ENCODE measurements around the gene ZNF337.

The ZNF337 gene

DNA sequence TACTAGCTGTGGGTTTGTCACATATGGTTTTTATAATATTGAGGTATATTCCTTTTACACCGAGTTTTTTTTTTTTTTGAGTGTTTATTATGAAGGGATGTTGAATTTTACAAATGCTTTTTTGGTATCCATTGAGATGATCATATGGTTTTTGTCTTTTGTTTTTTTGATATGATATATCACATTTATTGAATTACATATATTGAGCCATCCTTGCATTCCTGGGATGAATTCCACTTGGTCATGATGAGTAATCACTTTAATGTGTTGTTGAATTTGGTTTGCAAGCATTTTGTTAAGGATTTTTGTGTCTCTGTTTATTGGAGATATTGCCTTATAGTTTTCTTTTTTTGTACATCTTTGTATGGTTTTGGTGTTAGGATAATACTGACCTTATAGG is 3.3 kb upstream of the ZNF337 start:
- TF ChIP-seq MYC (IDR thresholded peaks at IDR 0.05; ENCODE audit: low read depth, low read length) (no peak), POLR2A (IDR thresholded peaks at IDR 0.05; ENCODE audit: extremely low read depth, insufficient read length) (no peak), MAX (IDR thresholded peaks at IDR 0.05; ENCODE audit: low read depth, low read length) (no peak), CTCF (IDR thresholded peaks at IDR 0.05; ENCODE audit: low read depth, low read length) (no peak)
- no peak for DNase-seq (ENCODE audit: low read depth)
- no peak overlapping the region for H3K4me3 ChIP-seq (ENCODE audit: low read depth, low read length)

DNA sequence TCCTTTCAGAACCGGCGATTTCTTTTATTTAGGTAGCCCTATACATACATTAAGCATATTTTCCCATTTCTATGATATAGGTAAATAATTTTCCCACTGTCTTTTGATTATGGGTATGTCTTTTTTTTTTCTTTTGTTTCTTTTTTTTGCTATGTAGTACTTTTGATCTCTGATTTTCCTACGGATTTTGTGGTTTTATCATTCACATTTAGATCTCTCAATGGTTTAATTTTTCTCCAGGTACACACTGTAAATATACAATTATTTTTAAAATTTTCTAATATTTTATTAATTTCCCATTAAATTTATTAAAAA is 436 bp upstream of the ZNF337 start:
- peak overlapping the region; percentile 89 for H3K4me3 ChIP-seq (ENCODE audit: low read depth, low read length)
- no peak for DNase-seq (ENCODE audit: low read depth)
- no peak for TF ChIP-seq MAX (IDR thresholded peaks at IDR 0.05; ENCODE audit: low read depth, low read length)
- no peak for TF ChIP-seq MYC (IDR thresholded peaks at IDR 0.05; ENCODE audit: low read depth, low read length)
- no peak for TF ChIP-seq CTCF (IDR thresholded peaks at IDR 0.05; ENCODE audit: low read depth, low read length)
- no peak for TF ChIP-seq POLR2A (IDR thresholded peaks at IDR 0.05; ENCODE audit: extremely low read depth, insufficient read length)

- DNase-seq (ENCODE audit: low read depth) = peak; percentile 49
- TF ChIP-seq POLR2A (IDR thresholded peaks at IDR 0.05; ENCODE audit: extremely low read depth, insufficient read length) (no peak), MYC (IDR thresholded peaks at IDR 0.05; ENCODE audit: low read depth, low read length) (peak; percentile 18; the same call in 1 of the 2 replicates)
- peak overlapping the region; percentile 89 for H3K4me3 ChIP-seq (ENCODE audit: low read depth, low read length)
Observed at GRCh38 chr20:25695532-25696370, 902 bp downstream of the ZNF337 start.

GRCh38 chr20:25692499-25692898 is 4.2 kb downstream of the ZNF337 start:
- TF ChIP-seq MAX (IDR thresholded peaks at IDR 0.05; ENCODE audit: low read depth, low read length) (no peak), MYC (IDR thresholded peaks at IDR 0.05; ENCODE audit: low read depth, low read length) (no peak), CTCF (IDR thresholded peaks at IDR 0.05; ENCODE audit: low read depth, low read length) (no peak), POLR2A (IDR thresholded peaks at IDR 0.05; ENCODE audit: extremely low read depth, insufficient read length) (no peak)
- no peak overlapping the region for H3K4me3 ChIP-seq (ENCODE audit: low read depth, low read length)
- DNase-seq (ENCODE audit: low read depth) = no peak

GRCh38 chr20:25690427-25690826 is 6.2 kb downstream of the ZNF337 start:
- H3K4me3 ChIP-seq (ENCODE audit: low read depth, low read length) = no peak overlapping the region
- TF ChIP-seq MYC (IDR thresholded peaks at IDR 0.05; ENCODE audit: low read depth, low read length) = no peak
- TF ChIP-seq POLR2A (IDR thresholded peaks at IDR 0.05; ENCODE audit: extremely low read depth, insufficient read length) = no peak
- no peak for TF ChIP-seq MAX (IDR thresholded peaks at IDR 0.05; ENCODE audit: low read depth, low read length)
- no peak for TF ChIP-seq CTCF (IDR thresholded peaks at IDR 0.05; ENCODE audit: low read depth, low read length)
- DNase-seq (ENCODE audit: low read depth) = no peak

DNA sequence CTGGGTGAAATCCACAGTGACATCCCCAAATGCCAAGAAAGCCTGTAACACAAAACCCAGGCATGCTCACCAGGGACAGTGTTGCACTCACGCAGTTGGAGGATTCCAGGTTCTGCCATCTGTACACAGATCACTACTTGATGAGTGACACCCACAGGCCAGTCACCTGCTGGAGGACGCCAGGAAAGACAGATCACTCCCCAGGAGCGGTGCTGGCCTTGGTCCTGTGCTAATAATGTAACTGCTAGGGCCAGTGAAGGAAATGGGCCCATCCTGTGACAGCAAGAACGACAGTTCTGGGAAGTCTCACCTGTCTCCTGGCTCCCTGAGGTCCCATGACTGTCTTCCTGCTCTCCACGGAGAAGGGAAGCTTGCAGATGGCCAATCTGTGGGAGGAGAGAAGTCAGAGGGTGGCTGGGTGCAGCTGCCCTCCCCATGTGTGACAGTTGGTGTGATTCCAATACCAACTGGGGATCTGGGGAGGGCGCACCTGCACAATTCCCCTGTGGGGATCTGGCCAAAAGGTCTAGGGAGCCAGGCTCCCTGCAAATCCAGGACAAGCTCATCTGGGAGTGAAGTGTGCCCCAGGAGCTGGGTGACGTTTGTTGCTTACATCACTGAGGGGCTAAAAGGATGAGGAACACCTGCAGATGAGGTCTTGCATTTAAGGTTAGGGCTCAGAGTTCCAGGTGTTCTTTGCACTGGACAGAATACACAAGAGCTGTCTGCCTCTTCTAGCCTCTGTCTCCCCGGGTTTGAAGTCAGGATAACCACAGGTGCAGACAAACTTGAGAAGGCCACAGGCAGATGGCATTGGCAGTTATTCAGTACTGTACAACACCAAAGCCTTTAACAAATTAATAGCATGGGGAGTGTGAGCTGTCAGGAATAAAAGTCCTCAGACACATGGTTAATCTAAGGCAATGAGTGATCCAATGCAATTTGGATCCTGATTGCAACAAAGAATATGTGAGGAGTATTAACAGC is 10.3 kb downstream of the ZNF337 start:
- TF ChIP-seq CTCF (IDR thresholded peaks at IDR 0.05; ENCODE audit: low read depth, low read length) (no peak), POLR2A (IDR thresholded peaks at IDR 0.05; ENCODE audit: extremely low read depth, insufficient read length) (no peak), MYC (IDR thresholded peaks at IDR 0.05; ENCODE audit: low read depth, low read length) (no peak), MAX (IDR thresholded peaks at IDR 0.05; ENCODE audit: low read depth, low read length) (no peak)
- no peak overlapping the region for H3K4me3 ChIP-seq (ENCODE audit: low read depth, low read length)
- no peak for DNase-seq (ENCODE audit: low read depth)

Measured in NB4 (cell line).